Measurements from ENCODE around the gene ARHGAP45. TPM values are rescaled to one million over a fixed set of nuclear protein-coding genes. Genes with fewer than 3 reads are reported as not detected.

ARHGAP45 gene
- total and polyA plus RNA-seq, 2 of the 8 experiments (the other 6 are each of a cell fraction or from before 2014, with no cell fraction given): 31.4 to 41.8 TPM

GRCh38 chr19:1128106-1128505, 61.1 kb downstream of the ARHGAP45 start (continued):
- no peak for TF ChIP-seq CHD7 (IDR thresholded peaks at IDR 0.05; ENCODE audit: insufficient replicate concordance, low read length)
- TF ChIP-seq, protein P1, sequence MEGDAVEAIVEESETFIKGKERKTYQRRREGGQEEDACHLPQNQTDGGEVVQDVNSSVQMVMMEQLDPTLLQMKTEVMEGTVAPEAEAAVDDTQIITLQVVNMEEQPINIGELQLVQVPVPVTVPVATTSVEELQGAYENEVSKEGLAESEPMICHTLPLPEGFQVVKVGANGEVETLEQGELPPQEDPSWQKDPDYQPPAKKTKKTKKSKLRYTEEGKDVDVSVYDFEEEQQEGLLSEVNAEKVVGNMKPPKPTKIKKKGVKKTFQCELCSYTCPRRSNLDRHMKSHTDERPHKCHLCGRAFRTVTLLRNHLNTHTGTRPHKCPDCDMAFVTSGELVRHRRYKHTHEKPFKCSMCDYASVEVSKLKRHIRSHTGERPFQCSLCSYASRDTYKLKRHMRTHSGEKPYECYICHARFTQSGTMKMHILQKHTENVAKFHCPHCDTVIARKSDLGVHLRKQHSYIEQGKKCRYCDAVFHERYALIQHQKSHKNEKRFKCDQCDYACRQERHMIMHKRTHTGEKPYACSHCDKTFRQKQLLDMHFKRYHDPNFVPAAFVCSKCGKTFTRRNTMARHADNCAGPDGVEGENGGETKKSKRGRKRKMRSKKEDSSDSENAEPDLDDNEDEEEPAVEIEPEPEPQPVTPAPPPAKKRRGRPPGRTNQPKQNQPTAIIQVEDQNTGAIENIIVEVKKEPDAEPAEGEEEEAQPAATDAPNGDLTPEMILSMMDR (IDR thresholded peaks at IDR 0.05; ENCODE audit: control extremely low read depth in 1 of 3, insufficient read depth in 1 of 3, low read depth in 1 of 3, low read length in 3 of 3): no peak
- no peak for TF ChIP-seq EP300 (IDR thresholded peaks at IDR 0.05; ENCODE audit: borderline replicate concordance in 1 of 2, low read depth in 2 of 2, low read length in 2 of 2)
- no peak for TF ChIP-seq ATF3 (IDR thresholded peaks at IDR 0.05; ENCODE audit: insufficient read depth, low read depth, low read length)
- TF ChIP-seq, protein P2, sequence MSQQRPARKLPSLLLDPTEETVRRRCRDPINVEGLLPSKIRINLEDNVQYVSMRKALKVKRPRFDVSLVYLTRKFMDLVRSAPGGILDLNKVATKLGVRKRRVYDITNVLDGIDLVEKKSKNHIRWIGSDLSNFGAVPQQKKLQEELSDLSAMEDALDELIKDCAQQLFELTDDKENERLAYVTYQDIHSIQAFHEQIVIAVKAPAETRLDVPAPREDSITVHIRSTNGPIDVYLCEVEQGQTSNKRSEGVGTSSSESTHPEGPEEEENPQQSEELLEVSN (IDR thresholded peaks at IDR 0.05): no peak
- no peak for TF ChIP-seq CREB1 (IDR thresholded peaks at IDR 0.05)
- TF ChIP-seq SIX5 (IDR thresholded peaks at IDR 0.05; ENCODE audit: low read depth, low read length): no peak
